Tibial nerve (tissue), 4 donors: ENCODE measurements around the gene COL4A2.

Source experiments
- EP300 ChIP-seq, 2 donors: sonication (generic); formaldehyde crosslinking; IDR thresholded peaks; one replicate each; pipeline ENCODE4 v1.6.1; 2017; ENCODE audit warnings: antibody characterized with exemption in 2 of 2, mild to moderate bottlenecking in 1 of 2
- POLR2A ChIP-seq, 2 donors: fragments of 450-650 bp; IDR thresholded peaks; one replicate each; pipeline ENCODE4 v1.6.1; 2017; ENCODE audit warnings: antibody characterized with exemption in 2 of 2, mild to moderate bottlenecking in 2 of 2, moderate library complexity in 2 of 2
- TF ChIP-seq, protein P1 (sequence below), 5 experiments: fragments of 200-600 bp in 3 of 5; fragments of 450-650 bp in 2 of 5; sonication (generic) in 3 of 5; IDR thresholded peaks; one replicate each; pipeline ENCODE4 v1.5.1; 2016 to 2019; ENCODE audit warnings: antibody characterized with exemption in 5 of 5, mild to moderate bottlenecking in 3 of 5, moderate library complexity in 2 of 5

DNA sequence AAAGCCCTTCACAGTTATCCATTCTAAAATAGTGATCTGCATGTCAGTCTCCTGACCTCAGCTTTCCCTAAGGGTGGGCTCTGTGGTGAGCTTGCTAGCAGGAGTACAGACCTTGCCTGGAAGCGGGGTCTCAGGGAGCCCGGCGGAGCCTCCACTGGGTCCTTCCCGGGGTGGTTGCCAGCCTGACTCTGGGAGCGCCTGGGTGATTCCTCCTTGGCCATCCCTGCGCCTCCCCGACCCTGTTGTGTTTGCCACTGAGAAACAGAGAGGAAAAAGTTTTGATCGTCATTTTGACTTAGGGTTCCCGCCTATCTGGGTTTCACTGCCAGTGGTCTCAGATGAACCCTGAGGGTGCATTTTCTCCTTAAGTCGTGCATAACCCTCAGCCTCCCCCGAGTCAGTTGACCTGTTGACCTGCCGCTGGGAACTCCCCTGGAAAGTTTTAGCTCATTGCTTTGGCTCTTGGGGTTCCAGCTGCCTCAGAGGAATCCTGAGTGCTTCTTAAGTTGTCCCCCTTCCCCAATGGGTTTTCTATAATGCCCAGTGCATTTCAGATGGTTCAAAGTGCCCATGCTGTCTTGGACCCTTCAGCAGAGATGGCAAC lies 136.6 kb downstream of the COL4A2 start:
- TF ChIP-seq, protein P1, sequence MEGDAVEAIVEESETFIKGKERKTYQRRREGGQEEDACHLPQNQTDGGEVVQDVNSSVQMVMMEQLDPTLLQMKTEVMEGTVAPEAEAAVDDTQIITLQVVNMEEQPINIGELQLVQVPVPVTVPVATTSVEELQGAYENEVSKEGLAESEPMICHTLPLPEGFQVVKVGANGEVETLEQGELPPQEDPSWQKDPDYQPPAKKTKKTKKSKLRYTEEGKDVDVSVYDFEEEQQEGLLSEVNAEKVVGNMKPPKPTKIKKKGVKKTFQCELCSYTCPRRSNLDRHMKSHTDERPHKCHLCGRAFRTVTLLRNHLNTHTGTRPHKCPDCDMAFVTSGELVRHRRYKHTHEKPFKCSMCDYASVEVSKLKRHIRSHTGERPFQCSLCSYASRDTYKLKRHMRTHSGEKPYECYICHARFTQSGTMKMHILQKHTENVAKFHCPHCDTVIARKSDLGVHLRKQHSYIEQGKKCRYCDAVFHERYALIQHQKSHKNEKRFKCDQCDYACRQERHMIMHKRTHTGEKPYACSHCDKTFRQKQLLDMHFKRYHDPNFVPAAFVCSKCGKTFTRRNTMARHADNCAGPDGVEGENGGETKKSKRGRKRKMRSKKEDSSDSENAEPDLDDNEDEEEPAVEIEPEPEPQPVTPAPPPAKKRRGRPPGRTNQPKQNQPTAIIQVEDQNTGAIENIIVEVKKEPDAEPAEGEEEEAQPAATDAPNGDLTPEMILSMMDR (IDR thresholded peaks at IDR 0.05): no peak
- no peak for TF ChIP-seq EP300 (IDR thresholded peaks at IDR 0.05)
- TF ChIP-seq POLR2A (IDR thresholded peaks at IDR 0.05): no peak
